ENCODE results near the gene SEPSECS.

GRCh38 chr4:25163196-25163595 lies 2.9 kb upstream of the SEPSECS start:
- TF ChIP-seq CTCF (IDR thresholded peaks at IDR 0.05; ENCODE audit: borderline replicate concordance, extremely low read depth, low read length, poor library complexity, severe bottlenecking) (no peak), EZH2 (IDR thresholded peaks at IDR 0.05; ENCODE audit: borderline replicate concordance, low read depth, low read length, severe bottlenecking) (no peak)

All from DND-41 (cell line).